A549 (cell line): ENCODE results near the gene AP4S1. TPM values are rescaled to one million over a fixed set of nuclear protein-coding genes. Genes with fewer than 3 reads are reported as not detected.

Experiments used
- ATAC-seq, 2 experiments: fragments of 200-7000 bp in 1 of 2; fragments of >200 bp in 1 of 2; cut with Nextera tagmentation in 1 of 2; cut with Tn5 transposase in 1 of 2; 3 replicates each; pipeline versions ENCODE4 v1.8.0 to v1.9.1; 2018 to 2020; ENCODE audit warnings: mild to moderate bottlenecking in 1 of 2, moderate library complexity in 1 of 2
- CTCF ChIA-PET: fragments of 300-600 bp; sonication (Branson Sonifier 250); formaldehyde crosslinking; extraction: SDS; loops from one replicate; lab custom pipeline; 2021; ENCODE audit warnings: antibody characterized with exemption, inconsistent platforms; lab: Yijun Ruan, JAX
- POLR2A ChIA-PET: fragments of 350-600 bp; formaldehyde crosslinking; extraction: SDS; loops from one replicate; lab custom pipeline; 2021; ENCODE audit warnings: antibody characterized with exemption, inconsistent platforms; lab: Yijun Ruan, JAX
- DNase-seq, 2 experiments: peaks; one replicate each; pipeline versions ENCODE4 v3.0.0 to v3.0.0-alpha.2; 2011 to 2016; ENCODE audit warnings: low read depth in 1 of 2, low spot score in 1 of 2
- FAIRE-seq: peaks from 2 replicates; lab custom pipeline; 2011; peaks lifted over from hg19 to GRCh38; lab: Jason Lieb, UNC
- H3K27ac ChIP-seq, 2 experiments: fragments of >200 bp; sonication (Bioruptor Twin); formaldehyde crosslinking; 3 replicates each; pipeline ENCODE4 v1.5.1; 2016 to 2017
- H3K4me1 ChIP-seq: fragments of >200 bp; sonication (Bioruptor Twin); formaldehyde crosslinking; 3 replicates; pipeline ENCODE4 v1.6.1; 2016
- H3K4me2 ChIP-seq: fragments of >200 bp; sonication (Bioruptor Twin); formaldehyde crosslinking; 3 replicates; pipeline ENCODE4 v1.6.1; 2016
- H3K4me3 ChIP-seq: fragments of >200 bp; sonication (Bioruptor Twin); formaldehyde crosslinking; 3 replicates; pipeline ENCODE4 v1.5.1; 2016
- H3K9me3 ChIP-seq: fragments of >200 bp; sonication (Bioruptor Twin); formaldehyde crosslinking; 3 replicates; pipeline ENCODE4 v1.6.1; 2016
- CHD2 ChIP-seq: fragments of 150-350 bp; IDR thresholded peaks from 2 replicates; pipeline ENCODE4 v1.6.1; 2014; ENCODE audit warnings: low read length; ENCODE audit not compliant: partially characterized antibody
- EHF ChIP-seq: fragments of 250-450 bp; sonication (Bioruptor Pico); IDR thresholded peaks from 2 replicates; pipeline ENCODE4 v1.5.0; 2020; ENCODE audit warnings: mild to moderate bottlenecking
- FOSL2 ChIP-seq, 2 experiments: fragments of 450-650 bp in 1 of 2; fragments of >200 bp in 1 of 2; sonication (Bioruptor Twin) in 1 of 2; formaldehyde crosslinking; IDR thresholded peaks; 2 replicates each; pipeline versions ENCODE4 v1.5.0 to v1.6.1; 2016 to 2020; ENCODE audit warnings: mild to moderate bottlenecking in 1 of 2, moderate library complexity in 1 of 2
- GATA3 ChIP-seq: IDR thresholded peaks from 2 replicates; pipeline ENCODE4 v1.6.1; 2012; ENCODE audit warnings: borderline replicate concordance
- HEYL ChIP-seq: fragments of 250-450 bp; sonication (Bioruptor Pico); IDR thresholded peaks from 2 replicates; pipeline ENCODE4 v1.8.0; 2021; ENCODE audit warnings: mild to moderate bottlenecking, moderate library complexity
- HOXB13 ChIP-seq: fragments of 250-450 bp; sonication (Bioruptor Pico); IDR thresholded peaks from 2 replicates; pipeline ENCODE4 v1.5.0; 2020; ENCODE audit warnings: low read depth, mild to moderate bottlenecking, moderate library complexity
- JUNB ChIP-seq: fragments of >200 bp; sonication (Bioruptor Twin); formaldehyde crosslinking; IDR thresholded peaks from 2 replicates; pipeline ENCODE4 v1.6.1; 2016
- NFE2L2 ChIP-seq: fragments of 150-350 bp; conservative IDR thresholded peaks from 2 replicates; pipeline ENCODE4 v1.6.1; 2014; ENCODE audit warnings: low read length
- PHF8 ChIP-seq: fragments of 200-600 bp; sonication (generic); IDR thresholded peaks from 2 replicates; pipeline ENCODE4 v1.6.1; 2016; ENCODE audit warnings: low read depth, mild to moderate bottlenecking, antibody characterized with exemption, moderate library complexity, borderline replicate concordance
- POLR2A ChIP-seq: IDR thresholded peaks from 2 replicates; pipeline ENCODE4 v1.6.1; 2012; ENCODE audit warnings: mild to moderate bottlenecking, low read length
- RCOR1 ChIP-seq: fragments of 150-350 bp; IDR thresholded peaks from 2 replicates; pipeline ENCODE4 v1.6.1; 2014; ENCODE audit warnings: antibody characterized with exemption, low read length, low read depth
- TFCP2L1 ChIP-seq: fragments of 250-450 bp; sonication (Bioruptor Pico); IDR thresholded peaks from 2 replicates; pipeline ENCODE4 v1.5.0; 2021; ENCODE audit warnings: mild to moderate bottlenecking
- TP53 ChIP-seq: fragments of 250-450 bp; sonication (Bioruptor Pico); IDR thresholded peaks from 2 replicates; pipeline ENCODE4 v1.5.0; 2021; ENCODE audit warnings: mild to moderate bottlenecking, moderate library complexity
- ZC3H11A ChIP-seq: fragments of 450-650 bp; IDR thresholded peaks from 2 replicates; pipeline ENCODE4 v1.6.1; 2014; ENCODE audit warnings: antibody characterized with exemption, mild to moderate bottlenecking
- ZSCAN20 ChIP-seq: fragments of 250-450 bp; sonication (Bioruptor Pico); IDR thresholded peaks from 2 replicates; pipeline ENCODE4 v1.8.0; 2022; ENCODE audit warnings: mild to moderate bottlenecking, moderate library complexity
- WGBS: methylation state at CpG from one replicate; pipeline ENCODE4 v1.1.6; 2017; ENCODE audit errors: missing lambda C conversion rate; 5-methylcytosine and 5-hydroxymethylcytosine counted together
- polyA plus RNA-seq, 4 experiments: library from polyadenylated mRNA; depleted of rRNA in 3 of 4; stranded (reverse); fragments of >200 nt; fragmentation: RNase III in 1 of 4; extraction: RNeasy Plus Mini Kit Qiagen cat#74134 plus additional on column Dnase treatment in 1 of 4; gene quantifications; 2 replicates in 3 of 4; 3 replicates in 1 of 4; pipeline ENCODE4 v1.2.3, GENCODE V29; 2011 to 2017
- TF ChIP-seq, protein P1 (sequence below): fragments of 150-350 bp; IDR thresholded peaks from 2 replicates; pipeline ENCODE4 v1.6.1; 2014; ENCODE audit warnings: low read depth, mild to moderate bottlenecking, low read length
- TF ChIP-seq, protein P2 (sequence below): fragments of >200 bp; sonication (Bioruptor Twin); formaldehyde crosslinking; IDR thresholded peaks from 2 replicates; pipeline ENCODE4 v1.6.1; 2016
- TF ChIP-seq, protein P3 (sequence below): IDR thresholded peaks from 2 replicates; pipeline ENCODE4 v1.6.1; 2012; ENCODE audit warnings: low read depth, borderline replicate concordance
- TF ChIP-seq, protein P4 (sequence below): fragments of >200 bp; sonication (Bioruptor Twin); formaldehyde crosslinking; IDR thresholded peaks from 3 replicates; pipeline ENCODE4 v1.6.1; 2016
- TF ChIP-seq, protein P5 (sequence below): IDR thresholded peaks from 2 replicates; pipeline ENCODE4 v1.6.1; 2012

The AP4S1 gene
- polyA plus RNA-seq, 2 of the 4 experiments (the other 2 are of a cell fraction): 12.4 to 13.4 TPM

DNA sequence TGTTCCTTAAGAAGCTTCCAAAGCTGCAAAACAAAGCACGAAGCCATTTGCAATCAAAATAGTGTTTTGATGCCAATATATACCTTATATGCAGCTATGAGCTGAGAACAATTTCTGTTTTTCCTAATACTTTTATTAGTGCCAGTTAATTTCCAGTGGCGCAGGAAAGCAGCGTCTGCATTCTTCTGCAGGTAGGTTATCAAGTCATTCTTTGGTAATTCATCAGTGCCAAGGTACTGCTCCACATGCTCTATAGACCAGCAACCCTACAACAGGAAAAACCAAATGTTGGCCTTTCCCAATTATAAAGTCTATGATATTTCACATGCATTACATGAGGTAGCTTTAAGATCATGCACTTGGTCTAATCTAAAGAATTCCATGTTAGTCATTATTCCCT lies 88.3 kb downstream of the AP4S1 start:
- ChIA-PET POLR2A (interaction anchor here (0.6 kb wide), 1 partner anchor 219 kb away, joined by 9 read pairs; no protein-coding TSS in a partner anchor), CTCF (no interaction called here)
- Histone ChIP-seq H3K4me3 (no peak overlapping the region), H3K27ac (no peak overlapping the region), H3K9me3 (no peaks in the 10 kb centered on the region), H3K4me2 (no peak overlapping the region), H3K4me1 (no peaks in the 10 kb centered on the region)
- TF ChIP-seq FOSL2 (IDR thresholded peaks at IDR 0.05) (no peak), FOSL2 (CRISPR knock-in tag; IDR thresholded peaks at IDR 0.05) (no peak), GATA3 (no peak), TP53 (CRISPR knock-in tag) (no peak), RCOR1 (no peak), HOXB13 (CRISPR knock-in tag) (no peak), CHD2 (no peak), NFE2L2 (no peak), JUNB (no peak), TFCP2L1 (CRISPR knock-in tag) (no peak), POLR2A (no peak), PHF8 (no peak), HEYL (CRISPR knock-in tag) (no peak)
- TF ChIP-seq, protein P1, sequence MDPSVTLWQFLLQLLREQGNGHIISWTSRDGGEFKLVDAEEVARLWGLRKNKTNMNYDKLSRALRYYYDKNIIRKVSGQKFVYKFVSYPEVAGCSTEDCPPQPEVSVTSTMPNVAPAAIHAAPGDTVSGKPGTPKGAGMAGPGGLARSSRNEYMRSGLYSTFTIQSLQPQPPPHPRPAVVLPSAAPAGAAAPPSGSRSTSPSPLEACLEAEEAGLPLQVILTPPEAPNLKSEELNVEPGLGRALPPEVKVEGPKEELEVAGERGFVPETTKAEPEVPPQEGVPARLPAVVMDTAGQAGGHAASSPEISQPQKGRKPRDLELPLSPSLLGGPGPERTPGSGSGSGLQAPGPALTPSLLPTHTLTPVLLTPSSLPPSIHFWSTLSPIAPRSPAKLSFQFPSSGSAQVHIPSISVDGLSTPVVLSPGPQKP: no peak
- TF ChIP-seq, protein P2, sequence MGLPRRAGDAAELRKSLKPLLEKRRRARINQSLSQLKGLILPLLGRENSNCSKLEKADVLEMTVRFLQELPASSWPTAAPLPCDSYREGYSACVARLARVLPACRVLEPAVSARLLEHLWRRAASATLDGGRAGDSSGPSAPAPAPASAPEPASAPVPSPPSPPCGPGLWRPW: no peak
- TF ChIP-seq, protein P3, sequence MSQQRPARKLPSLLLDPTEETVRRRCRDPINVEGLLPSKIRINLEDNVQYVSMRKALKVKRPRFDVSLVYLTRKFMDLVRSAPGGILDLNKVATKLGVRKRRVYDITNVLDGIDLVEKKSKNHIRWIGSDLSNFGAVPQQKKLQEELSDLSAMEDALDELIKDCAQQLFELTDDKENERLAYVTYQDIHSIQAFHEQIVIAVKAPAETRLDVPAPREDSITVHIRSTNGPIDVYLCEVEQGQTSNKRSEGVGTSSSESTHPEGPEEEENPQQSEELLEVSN: no peak
- TF ChIP-seq, protein P4, sequence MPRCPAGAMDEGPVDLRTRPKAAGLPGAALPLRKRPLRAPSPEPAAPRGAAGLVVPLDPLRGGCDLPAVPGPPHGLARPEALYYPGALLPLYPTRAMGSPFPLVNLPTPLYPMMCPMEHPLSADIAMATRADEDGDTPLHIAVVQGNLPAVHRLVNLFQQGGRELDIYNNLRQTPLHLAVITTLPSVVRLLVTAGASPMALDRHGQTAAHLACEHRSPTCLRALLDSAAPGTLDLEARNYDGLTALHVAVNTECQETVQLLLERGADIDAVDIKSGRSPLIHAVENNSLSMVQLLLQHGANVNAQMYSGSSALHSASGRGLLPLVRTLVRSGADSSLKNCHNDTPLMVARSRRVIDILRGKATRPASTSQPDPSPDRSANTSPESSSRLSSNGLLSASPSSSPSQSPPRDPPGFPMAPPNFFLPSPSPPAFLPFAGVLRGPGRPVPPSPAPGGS: no peak
- ATAC-seq (no peak), DNase-seq (no peak), FAIRE-seq (no peak)
- 94% methylated on average over 3 of the region's 3 CpGs for WGBS

DNA sequence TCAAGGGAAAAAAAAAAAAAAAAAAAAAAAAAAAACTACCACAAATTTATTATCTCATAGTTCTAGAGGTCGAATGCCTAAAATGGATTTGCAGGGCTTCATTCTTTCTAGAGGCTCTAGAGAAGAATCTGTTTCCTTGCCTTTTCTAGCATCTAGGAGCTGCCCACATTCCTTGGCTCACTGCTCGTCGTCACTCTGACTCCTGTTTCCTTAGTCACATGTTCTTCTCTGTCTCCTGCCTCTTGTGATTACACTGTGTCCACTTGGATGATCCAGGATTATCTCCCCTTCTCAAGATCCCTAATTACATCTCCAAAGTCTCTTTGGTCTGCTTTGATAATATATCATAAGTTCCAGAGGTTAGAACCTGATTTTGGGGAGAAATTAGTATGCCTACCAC lies 93.4 kb downstream of the AP4S1 start:
- WGBS: 93% methylated on average over 3 of the region's 3 CpGs
- no peak for DNase-seq
- ChIA-PET CTCF (interaction anchor here (2.8 kb wide), 1 partner anchor 138 kb away, joined by 5 read pairs; no protein-coding TSS in a partner anchor), POLR2A (no interaction called here)
- H3K9me3 ChIP-seq: no peaks in the 10 kb centered on the region
- FAIRE-seq: no peak
- H3K4me1 ChIP-seq: no peaks in the 10 kb centered on the region
- H3K4me3 ChIP-seq: no peak overlapping the region
- TF ChIP-seq ZSCAN20 (CRISPR knock-in tag) (no peak), EHF (no peak), FOSL2 (IDR thresholded peaks at IDR 0.05) (no peak), FOSL2 (CRISPR knock-in tag; IDR thresholded peaks at IDR 0.05) (no peak), PHF8 (no peak), ZC3H11A (no peak)
- TF ChIP-seq, protein P5, sequence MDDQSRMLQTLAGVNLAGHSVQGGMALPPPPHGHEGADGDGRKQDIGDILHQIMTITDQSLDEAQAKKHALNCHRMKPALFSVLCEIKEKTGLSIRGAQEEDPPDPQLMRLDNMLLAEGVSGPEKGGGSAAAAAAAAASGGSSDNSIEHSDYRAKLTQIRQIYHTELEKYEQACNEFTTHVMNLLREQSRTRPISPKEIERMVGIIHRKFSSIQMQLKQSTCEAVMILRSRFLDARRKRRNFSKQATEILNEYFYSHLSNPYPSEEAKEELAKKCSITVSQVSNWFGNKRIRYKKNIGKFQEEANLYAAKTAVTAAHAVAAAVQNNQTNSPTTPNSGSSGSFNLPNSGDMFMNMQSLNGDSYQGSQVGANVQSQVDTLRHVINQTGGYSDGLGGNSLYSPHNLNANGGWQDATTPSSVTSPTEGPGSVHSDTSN: no peak
- no peak overlapping the region for H3K4me2 ChIP-seq
- no peak for ATAC-seq
- no peak overlapping the region for H3K27ac ChIP-seq
